Activated CD8-positive, alpha-beta memory T cell treated with anti-CD3 and anti-CD28 coated beads, Interleukin-2, amount 50 U/mL, for 24 hours (primary cell): ENCODE data around the gene TIAM1.

Experiments
- DNase-seq: peaks from one replicate; pipeline ENCODE4 v3.0.0-alpha.2; 2020; ENCODE audit errors: extremely low read depth

TIAM1 gene

DNA sequence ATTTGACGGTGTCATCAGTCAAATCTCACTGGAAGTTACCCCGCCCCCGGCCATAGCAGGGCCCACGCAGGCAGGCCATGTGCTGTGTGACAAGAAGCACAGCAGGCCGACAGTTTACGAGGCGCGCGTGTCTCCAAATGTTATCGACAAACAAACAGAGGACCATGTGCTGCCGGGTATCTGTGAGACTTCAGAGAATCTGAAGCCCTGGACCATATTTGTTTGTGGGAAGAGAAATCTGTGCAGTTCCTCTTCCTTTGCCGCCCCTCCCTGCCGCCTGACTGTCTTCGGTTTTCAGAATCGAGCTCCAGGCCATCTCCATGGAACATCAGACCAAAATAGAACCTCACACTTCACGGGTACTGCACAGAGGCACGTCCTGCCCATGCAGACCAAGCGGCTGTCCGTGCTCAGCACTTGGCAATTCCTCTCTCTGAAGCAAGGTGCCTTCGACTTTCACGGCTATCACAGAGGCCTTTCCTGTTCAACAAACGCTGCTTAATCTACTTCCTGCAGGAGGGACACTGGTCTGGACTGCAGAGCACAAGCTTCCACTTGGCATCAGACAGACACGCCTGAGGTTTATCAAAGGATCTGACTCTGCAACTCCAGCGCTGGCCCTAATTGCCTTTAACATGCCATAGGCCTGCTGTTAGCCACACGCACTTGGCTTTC, 170.0 kb downstream of the TIAM1 start:
- DNase-seq = no peak

GRCh38 chr21:31172328-31172727, 171.7 kb downstream of the TIAM1 start:
- DNase-seq = no peak

DNA sequence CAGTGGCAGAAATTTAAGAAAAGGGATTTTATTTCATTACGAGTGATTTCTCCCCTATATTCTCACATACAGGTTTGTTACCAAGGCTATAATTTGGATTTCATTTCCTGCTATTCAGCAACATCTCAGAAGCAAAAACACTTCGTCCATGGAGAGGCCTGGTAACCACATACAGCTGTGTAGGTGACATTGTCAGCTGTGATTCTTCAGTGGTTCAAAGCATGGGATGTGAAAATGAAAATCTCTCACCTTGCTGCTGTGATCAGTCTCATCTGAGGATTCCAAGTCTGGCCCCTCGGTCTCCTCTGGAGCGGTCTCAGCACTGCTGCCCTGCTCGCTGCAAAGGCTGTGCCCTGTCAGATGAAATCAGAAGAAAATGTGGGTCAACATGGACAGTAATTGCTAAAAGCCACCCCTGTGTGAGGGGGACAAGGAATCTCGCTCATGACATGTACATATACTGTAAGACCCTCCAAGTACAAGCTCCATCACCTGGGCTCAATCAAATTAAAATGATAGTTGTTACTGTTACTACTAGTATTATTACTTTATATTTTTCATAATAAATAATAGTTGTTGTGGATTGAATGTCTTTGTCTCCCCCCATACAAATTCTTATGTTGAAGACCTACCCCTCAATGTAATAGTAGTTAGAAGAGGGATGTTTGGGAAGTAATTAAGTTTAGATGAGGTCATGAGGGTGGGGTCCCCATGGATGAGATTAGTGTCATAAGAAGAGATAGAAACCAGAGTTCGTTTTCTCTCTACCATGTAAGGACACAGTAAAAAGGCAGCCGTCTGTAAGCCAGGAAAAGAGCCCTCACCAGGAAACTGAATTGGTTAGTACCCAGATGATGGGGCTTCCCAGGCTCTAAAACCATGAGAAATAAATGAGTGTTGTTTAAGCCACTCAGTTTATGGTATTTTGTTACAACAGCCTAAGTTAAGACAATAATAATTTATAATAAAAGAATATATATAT, 179.1 kb downstream of the TIAM1 start:
- DNase-seq = no peak

DNA sequence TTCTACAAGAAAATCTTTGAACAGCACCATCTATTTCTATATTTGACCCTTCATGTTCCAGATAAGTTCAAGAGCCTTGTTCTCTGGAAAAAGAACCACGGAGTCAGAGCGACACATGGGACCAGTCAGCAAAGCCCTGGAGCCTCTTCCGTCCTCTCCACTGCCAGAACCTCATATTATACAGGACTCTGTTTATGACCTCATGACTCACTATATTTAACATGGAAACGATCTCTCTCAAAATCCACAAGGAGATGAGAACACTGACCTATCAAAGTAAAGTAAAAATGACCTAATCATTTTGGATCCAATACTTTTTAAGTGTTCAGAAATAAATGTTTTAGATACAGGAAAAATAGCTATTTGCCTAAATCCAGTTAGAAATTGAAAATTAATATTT, 181.2 kb downstream of the TIAM1 start:
- no peak for DNase-seq

DNA sequence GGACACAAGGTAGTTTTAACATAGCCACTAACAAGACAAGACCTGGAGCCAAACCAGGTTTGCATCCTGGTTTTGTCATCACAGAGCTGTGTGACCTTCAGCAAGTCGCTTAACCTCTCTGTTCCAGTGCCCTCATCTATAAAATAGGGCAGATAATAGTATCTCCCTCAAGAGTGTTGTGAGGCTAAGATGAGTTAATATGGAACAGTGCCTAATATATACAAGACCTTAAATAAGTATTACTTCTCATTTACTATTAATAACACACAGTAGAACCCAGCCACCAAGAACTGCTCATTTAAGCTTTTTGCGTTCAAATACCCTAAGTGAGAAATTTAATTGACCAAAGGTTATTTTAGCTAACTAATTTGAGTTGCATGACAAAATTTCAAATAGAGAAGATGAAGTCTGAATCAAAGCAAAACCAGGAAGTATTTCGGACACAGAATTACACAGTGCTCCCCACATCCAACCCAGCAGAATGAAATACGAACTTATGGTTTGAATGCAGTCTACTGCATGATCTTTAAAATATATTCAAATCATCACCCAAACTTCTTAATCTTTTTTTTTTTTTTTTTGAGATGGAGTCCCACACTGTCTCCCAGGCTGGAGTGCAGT, 181.9 kb downstream of the TIAM1 start:
- no peak for DNase-seq

DNA sequence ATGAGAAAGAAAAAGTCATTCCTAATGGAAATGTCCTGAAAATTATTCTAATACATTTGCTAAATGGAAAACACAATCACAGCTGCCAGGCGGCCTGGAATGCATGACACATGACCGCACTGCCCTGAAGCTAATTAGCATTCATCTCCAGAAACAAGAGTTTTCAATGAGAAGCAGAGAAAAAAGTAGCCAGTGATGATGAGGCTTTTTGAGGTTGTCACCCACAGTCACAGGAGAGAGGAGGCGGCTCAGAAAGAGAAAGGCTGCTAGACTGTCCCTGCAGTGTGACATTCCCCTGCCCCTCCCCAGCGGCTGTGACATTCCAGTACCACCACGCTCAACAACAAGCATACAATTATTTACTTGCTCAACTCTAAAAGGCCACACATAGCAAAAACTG, 182.9 kb downstream of the TIAM1 start:
- no peak for DNase-seq

DNA sequence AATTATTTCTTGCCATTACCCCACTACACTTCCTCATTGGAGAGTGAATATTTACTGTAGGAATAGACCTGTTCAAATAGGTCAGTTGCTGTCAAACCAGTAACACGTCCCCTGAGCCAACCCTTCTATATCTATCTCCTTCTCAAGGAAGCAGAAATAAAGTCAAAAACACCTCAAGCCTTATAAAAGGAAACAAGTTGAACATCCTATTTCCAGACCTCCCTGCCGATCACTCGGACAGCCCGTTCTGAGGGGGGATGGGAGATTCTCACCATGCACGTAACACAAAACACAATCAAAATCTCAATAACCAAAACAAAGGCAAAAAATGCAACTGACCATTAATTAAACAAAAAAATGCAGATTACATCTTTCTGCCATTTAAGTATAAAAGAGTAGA, 184.3 kb downstream of the TIAM1 start:
- DNase-seq = no peak

DNA sequence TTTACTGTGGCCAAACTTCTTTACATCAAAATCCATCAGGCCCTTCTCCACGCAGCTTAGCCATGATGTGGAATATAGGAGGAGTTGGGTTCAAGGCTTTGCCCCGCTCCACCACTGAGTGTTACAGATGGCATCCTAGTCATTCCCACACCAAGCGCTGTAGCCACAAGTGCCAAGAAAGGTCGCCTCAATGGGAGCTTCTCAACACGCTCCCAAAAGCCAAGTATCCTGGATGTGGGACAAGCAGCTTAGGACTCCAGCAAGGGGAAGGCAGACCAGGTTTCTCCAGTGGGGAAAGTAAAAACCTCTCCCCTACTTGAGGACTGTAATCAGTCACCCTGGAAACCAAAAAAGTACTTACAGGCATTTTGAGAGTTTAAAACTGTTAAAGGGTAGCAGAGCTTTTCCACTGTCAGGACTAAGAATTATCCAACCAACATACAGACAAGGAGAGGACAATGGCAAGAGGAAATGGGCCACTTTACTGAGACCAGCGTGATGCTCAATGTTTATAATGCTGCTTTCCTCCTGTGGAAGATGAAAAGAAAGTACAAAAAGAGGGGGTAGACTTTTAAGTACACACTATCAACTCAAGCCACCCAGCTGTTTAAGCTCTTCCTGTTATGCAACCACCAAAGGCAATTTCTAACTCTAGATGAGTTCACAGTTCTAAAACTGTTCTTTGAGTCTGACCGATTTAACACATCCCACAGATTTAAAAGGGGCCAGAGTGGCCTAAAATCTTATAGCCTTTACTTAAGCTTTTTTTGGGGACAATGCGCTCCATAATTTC, 185.1 kb downstream of the TIAM1 start:
- no peak for DNase-seq

GRCh38 chr21:31157756-31158155, 186.3 kb downstream of the TIAM1 start:
- no peak for DNase-seq

- DNase-seq = no peak
Observed at GRCh38 chr21:31156662-31157061, 187.4 kb downstream of the TIAM1 start.

DNA sequence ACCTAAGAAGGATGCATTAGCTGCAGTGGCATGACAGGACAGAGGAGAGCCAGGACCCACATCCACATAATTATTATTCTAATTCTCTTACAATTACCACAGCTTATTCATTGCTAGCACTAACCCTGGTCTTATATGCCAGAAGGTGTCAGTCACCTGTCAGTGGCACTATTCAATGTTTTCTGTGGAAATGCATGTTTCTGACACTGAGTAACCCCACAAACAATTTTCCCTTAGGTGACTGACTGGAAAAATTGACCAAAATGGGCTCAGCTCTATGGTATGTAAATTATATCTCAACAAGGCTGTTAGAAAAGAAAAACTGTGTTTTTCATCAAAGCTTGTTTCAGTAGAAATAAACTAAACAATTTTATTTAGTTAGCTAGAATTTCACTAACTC, 187.9 kb downstream of the TIAM1 start:
- no peak for DNase-seq

DNA sequence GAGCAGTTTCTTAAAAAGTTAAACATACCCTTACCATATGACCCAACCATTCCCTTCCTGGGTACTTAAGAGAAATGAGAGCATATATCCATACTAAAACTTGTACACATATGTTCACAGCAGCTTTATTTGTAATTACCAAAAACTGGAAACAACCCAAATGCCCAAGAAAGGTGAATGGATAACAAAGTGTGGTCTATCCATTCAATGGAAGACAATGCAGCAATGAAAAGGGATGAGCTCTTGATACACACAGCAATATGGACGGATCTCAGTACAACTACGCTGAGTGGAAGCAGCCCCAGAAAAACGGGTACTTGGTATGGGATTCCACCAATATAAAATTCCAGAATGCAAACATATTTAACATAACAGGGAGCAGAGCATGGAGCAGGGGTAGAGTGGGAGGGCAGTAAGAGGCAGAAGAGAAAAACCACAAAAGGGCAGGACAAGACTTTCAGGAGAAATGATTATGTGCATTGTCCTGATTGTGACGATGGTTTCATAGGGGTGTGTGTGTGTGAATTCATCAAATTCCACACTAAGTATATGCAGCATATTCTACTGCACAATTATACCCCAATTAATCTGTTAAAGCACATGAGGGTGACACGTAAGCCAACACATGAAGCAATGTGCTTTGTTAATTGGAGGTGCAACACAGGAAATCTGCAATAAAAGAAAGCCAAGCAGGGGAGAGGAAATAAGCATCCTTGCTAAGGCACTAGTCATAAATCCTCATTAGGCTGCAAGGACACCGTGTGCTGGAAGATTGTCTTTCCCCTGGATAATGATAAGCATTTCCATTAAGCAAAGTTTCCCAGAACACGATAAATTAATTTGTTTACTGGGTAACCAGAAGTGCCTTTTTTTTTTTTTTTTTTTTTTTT, 192.7 kb downstream of the TIAM1 start:
- DNase-seq = no peak

DNA sequence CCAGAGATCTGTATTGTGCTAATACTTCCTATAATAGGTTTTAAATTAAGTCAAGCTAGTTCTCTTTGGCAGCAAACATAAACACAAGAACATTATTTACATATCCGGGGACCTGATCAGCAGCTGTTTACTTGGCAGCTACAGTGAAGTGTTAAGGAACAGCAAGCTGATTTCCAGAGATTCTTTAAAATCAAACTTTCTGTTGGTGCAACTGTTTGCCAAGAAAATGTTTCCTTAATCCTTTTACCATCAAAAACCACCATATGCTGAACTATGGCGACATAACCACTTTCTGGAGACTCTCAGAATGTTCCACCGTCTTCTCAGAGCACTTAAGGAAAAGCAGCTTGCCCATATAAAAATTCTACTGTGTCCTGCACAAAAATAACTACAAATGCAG, 198.8 kb downstream of the TIAM1 start:
- no peak for DNase-seq

GRCh38 chr21:31143036-31143435, 201.0 kb downstream of the TIAM1 start:
- DNase-seq = no peak

- DNase-seq = no peak
Observed at GRCh38 chr21:31142600-31142999, 201.5 kb downstream of the TIAM1 start.

- DNase-seq = no peak
Observed at GRCh38 chr21:31141389-31142000, 202.6 kb downstream of the TIAM1 start.

- DNase-seq = no peak
Observed at GRCh38 chr21:31140676-31141075, 203.4 kb downstream of the TIAM1 start.

DNA sequence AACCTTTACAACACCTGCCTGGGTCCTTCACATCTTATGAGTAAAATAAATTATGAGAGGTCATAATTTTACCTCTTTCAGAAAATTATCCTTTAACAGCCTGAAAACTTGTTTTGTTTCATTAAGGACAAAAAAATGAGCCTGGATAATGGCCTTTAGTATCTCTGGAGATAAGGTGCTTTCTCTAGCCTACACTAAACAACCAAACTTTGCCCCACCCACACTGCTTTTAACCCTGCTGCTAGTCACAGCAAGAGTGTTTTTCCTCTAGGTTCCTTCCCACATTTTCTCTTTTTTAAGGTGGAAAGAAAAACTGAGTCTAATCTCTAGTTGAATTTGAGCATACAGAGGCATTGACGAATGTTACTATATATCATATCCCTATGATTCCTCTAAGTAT, 204.0 kb downstream of the TIAM1 start:
- no peak for DNase-seq

GRCh38 chr21:31137960-31138359, 206.1 kb downstream of the TIAM1 start:
- DNase-seq = no peak

DNA sequence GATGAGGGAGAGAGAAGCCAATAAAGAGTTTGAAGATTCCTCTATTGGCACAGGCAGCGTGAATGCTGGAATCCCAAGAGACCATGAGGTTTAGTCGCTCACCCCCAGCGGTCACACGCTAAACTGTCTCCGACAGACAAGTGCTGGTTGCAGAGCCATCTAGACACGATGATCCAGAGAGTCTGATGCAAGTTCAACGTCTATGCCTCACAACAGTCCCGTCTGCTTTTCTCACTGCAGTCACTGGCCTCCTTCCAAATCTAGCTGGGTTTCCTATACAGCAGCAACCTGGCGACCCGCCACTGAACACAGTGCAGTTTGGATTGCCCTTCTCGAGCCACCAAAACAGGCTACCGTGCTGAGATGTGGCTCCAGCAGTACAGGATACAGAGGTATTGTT, 207.2 kb downstream of the TIAM1 start:
- no peak for DNase-seq
